ENCODE results near the gene WDR48.

The WDR48 gene

DNA sequence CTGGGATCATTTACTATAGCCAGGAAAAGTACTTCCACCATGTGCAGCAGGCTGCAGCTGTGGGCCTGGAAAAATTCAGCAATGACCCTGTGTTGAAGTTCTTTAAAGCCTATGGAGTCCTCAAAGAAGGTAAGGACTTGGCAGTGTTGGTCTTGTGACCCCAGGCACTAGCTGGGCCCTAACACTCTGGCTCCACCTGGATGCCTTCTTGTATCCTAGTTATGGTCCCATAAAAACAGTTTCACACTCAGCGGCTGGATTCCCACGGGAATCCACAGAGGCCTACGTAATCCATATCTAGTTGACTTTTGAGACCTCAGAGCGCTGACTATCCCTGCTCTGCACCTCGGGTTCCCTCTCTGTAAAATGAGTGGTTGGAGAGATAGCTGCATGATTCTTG, 57.3 kb downstream of the WDR48 start:
- no peak for DNase-seq (ENCODE audit: low read depth)
- TF ChIP-seq, protein P1, sequence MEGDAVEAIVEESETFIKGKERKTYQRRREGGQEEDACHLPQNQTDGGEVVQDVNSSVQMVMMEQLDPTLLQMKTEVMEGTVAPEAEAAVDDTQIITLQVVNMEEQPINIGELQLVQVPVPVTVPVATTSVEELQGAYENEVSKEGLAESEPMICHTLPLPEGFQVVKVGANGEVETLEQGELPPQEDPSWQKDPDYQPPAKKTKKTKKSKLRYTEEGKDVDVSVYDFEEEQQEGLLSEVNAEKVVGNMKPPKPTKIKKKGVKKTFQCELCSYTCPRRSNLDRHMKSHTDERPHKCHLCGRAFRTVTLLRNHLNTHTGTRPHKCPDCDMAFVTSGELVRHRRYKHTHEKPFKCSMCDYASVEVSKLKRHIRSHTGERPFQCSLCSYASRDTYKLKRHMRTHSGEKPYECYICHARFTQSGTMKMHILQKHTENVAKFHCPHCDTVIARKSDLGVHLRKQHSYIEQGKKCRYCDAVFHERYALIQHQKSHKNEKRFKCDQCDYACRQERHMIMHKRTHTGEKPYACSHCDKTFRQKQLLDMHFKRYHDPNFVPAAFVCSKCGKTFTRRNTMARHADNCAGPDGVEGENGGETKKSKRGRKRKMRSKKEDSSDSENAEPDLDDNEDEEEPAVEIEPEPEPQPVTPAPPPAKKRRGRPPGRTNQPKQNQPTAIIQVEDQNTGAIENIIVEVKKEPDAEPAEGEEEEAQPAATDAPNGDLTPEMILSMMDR (conservative IDR thresholded peaks at IDR 0.05; ENCODE audit: low read depth, low read length), result no peak
- H3K4me3 ChIP-seq (ENCODE audit: low read length), result no peak overlapping the region

DNA sequence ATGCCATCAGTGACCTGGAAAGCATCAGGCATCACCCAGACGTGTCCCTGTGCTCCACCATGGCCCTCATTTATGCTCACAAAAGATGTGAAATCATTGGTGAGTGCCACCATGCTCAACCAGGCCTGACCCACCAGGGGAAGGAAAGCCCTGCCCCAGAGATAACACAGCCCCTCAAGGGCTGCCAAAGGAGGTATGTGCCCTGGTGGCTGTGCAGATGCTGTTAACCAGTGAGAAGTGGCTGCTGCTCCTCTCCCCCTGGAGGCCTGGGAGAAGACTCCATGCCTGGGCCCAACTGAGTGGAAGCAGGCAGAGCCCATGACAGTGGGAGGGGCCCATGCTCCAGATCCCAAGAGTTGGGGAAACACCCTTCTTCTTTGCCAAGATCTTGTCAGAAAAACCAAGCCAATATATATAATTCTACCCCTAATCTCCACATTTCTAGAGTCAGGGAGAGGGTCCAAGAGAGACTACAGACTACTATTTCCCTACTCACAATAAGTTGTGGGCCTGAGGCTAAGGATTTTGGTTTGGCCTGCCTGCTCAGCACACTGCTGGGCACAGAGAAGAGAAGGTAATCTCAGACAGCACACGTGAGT, 58.3 kb downstream of the WDR48 start:
- TF ChIP-seq, protein P1 (conservative IDR thresholded peaks at IDR 0.05; ENCODE audit: low read depth, low read length), result no peak

DNA sequence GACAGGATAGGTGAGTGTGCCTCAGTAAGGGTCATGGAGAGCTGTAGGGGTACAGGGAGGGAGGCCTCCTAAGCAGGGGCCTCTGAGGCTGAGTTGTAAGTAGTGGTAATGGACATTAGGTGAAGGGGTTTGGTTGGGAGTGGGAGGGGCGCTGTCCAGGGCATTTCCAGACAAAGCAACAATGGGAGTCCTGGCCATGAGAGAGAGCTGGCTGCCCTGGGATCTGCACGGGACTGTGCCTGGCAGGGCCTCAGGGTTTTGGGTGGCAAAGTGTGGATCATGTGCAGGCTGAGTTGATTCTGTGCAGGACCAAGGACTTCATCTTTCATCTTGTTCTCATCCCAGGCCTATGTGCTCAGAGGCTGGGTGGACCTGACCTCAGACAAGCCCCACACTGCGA, 60.3 kb downstream of the WDR48 start:
- TF ChIP-seq, protein P1 (conservative IDR thresholded peaks at IDR 0.05; ENCODE audit: low read depth, low read length), result no peak
- DNase-seq (ENCODE audit: low read depth), result no peak
- H3K4me3 ChIP-seq (ENCODE audit: low read length), result no peak overlapping the region

More for the DNA sequence above, 58.3 kb downstream of the WDR48 start:
- no peak overlapping the region for H3K4me3 ChIP-seq (ENCODE audit: low read length)
- no peak for DNase-seq (ENCODE audit: low read depth)

DNA sequence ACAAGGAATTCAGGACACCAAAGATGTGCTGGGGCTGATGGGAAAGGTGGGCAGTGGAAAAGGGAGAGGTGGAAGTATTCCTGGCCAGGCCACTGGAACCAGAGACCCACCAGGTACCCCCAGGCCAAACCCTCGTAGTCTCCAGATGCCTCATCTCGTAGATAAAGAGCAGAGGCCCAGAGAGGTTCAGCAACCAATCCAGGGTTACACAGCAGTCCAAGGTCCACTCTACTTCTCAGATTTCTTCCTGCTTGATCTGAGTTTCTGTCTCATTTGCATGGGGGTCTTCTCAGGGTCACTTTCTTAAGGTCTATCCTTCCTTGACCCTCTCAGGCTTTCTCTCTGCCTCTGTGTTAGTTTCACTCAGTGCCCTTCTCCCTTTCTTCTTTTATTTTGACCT, 60.7 kb downstream of the WDR48 start:
- H3K4me3 ChIP-seq (ENCODE audit: low read length), result no peak overlapping the region
- DNase-seq (ENCODE audit: low read depth), result no peak
- TF ChIP-seq, protein P1 (conservative IDR thresholded peaks at IDR 0.05; ENCODE audit: low read depth, low read length), result no peak

- TF ChIP-seq, protein P1 (conservative IDR thresholded peaks at IDR 0.05; ENCODE audit: low read depth, low read length), result no peak
- no peak overlapping the region for H3K4me3 ChIP-seq (ENCODE audit: low read length)
- no peak for DNase-seq (ENCODE audit: low read depth)
Observed at GRCh38 chr3:39113291-39113690, 61.5 kb downstream of the WDR48 start.

DNA sequence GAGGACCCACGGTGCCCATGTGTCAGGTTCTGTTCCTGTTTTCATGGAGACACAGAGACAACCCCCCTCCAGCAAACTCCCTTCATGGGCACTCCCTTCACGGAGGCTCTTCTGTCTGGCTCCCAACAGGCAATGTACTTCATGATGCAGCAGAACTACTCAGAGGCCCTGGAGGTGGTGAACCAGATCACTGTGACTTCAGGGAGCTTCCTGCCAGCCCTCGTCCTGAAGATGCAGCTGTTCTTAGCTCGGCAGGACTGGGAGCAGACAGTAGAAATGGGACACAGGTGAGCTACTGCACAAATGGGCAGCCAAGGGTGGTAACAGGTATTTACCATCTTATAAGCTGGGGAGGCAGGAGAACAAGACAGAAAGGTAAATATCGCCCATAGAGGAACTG, 62.6 kb downstream of the WDR48 start:
- TF ChIP-seq, protein P1 (conservative IDR thresholded peaks at IDR 0.05; ENCODE audit: low read depth, low read length), result no peak
- no peak for DNase-seq (ENCODE audit: low read depth)
- H3K4me3 ChIP-seq (ENCODE audit: low read length), result no peak overlapping the region

DNA sequence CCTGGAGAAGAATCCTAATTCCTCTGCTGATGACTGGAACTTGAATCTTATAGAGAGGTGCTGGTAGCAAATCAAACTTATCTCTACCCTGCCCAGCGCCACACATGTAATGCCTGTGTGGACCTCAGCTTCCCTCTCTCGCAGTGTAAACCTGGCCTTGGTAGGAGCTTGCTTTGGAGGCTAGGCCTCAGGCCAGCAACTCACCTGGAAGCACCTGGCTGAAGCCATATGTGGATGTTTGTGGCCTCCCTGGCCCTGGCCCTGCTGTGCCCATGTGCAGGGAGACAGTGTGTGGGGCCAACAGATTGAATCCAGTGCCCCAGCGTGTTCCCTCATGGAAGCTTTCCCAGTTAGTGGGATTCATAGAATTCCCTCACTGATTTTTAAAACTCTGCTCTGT, 64.1 kb downstream of the WDR48 start:
- no peak overlapping the region for H3K4me3 ChIP-seq (ENCODE audit: low read length)
- DNase-seq (ENCODE audit: low read depth), result no peak
- TF ChIP-seq, protein P1 (conservative IDR thresholded peaks at IDR 0.05; ENCODE audit: low read depth, low read length), result no peak
